AG10803 (cell line): Measurements from ENCODE around the gene DCAF17.
"Not testable (repeated sequence)": the region's sequence is repeated elsewhere in the genome, so short reads cannot be mapped to it uniquely, and the experiment has no call there.

ENCODE experiments used
- DNase-seq: peaks from one replicate; pipeline ENCODE4 v3.0.0; 2010; ENCODE audit warnings: low read depth
- H3K4me3 ChIP-seq: 2 replicates; pipeline ENCODE4 v1.5.1; 2011; ENCODE audit warnings: mild to moderate bottlenecking, low read length, control low read depth
- TF ChIP-seq, protein P1 (sequence below): conservative IDR thresholded peaks from 2 replicates; pipeline ENCODE4 v1.5.1; 2011; ENCODE audit warnings: mild to moderate bottlenecking, low read length, control low read depth, inconsistent platforms

The DCAF17 gene

DNA sequence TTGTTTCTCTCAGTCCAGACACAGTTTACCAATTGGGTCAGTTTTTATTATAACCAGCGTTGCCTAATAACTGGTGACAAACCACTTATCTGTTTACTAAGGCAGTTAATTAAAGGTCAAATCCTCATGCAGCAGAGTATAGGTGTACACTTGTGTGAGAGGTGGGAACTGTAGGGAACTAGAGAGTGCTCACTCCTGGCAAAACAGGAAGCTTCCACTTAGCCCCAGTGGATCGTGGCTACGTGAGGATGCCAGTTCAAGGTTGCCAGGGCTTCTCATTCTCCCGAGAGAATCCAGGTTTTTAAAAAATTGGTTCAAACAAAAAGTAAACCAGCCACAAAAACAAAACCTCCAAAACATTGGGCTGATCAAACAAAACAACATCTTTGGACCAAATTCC is 96.4 kb downstream of the DCAF17 start:
- no peak overlapping the region for H3K4me3 ChIP-seq
- no peak for DNase-seq
- TF ChIP-seq, protein P1, sequence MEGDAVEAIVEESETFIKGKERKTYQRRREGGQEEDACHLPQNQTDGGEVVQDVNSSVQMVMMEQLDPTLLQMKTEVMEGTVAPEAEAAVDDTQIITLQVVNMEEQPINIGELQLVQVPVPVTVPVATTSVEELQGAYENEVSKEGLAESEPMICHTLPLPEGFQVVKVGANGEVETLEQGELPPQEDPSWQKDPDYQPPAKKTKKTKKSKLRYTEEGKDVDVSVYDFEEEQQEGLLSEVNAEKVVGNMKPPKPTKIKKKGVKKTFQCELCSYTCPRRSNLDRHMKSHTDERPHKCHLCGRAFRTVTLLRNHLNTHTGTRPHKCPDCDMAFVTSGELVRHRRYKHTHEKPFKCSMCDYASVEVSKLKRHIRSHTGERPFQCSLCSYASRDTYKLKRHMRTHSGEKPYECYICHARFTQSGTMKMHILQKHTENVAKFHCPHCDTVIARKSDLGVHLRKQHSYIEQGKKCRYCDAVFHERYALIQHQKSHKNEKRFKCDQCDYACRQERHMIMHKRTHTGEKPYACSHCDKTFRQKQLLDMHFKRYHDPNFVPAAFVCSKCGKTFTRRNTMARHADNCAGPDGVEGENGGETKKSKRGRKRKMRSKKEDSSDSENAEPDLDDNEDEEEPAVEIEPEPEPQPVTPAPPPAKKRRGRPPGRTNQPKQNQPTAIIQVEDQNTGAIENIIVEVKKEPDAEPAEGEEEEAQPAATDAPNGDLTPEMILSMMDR: no peak

- H3K4me3 ChIP-seq, DNase-seq: not testable (repeated sequence)
Observed at GRCh38 chr2:171530859-171531258, 96.8 kb downstream of the DCAF17 start.

DNA sequence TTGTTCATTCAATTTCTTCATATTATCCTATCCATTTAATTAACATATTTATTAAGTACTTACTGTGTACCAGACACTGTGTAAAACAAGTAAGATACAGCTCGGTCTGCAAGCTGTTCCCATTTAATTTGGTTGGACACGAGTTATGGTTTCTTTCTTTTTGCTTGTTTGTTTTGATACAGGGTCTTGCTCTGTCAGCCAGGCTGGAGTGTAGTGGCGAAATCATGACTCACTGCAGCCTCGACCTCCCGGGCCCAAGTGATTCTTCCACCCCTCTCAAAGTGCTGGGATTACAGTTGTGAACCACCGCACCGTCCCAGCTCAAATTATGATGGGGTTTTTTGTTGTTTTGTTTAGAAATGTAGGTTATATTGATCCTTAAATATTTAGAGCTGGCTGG is 97.3 kb downstream of the DCAF17 start:
- peak overlapping the region; percentile 6; the same call in 1 of the 2 replicates for H3K4me3 ChIP-seq
- TF ChIP-seq, protein P1: no peak

DNA sequence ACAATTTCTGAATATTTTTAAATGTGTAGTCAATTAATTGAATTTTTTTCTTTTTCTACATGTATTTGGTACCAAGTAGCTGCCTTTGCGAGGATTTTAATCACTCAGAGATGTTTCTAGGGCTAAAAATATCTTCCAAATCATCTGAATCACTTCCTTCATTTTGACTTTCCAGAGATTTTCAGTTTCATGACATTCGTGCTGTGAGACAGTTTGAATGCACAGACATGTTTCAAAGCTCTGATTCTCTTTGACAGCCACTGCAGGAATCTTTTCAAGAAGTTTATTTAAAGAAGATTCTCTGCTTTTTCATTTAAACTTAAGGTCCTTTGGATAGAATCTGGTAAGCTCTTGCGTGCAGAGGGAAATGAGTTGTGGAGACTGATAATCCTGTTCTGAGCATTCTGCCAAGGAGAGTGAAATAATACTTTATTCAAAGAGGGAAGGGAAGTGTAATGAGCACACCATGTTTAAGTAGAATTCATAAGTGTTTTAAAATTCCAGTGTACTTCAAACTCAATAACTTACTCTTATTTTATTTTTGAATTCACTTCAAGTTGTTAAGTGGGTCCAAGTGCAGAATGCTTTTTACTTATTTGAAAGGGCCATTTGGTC is 97.9 kb downstream of the DCAF17 start:
- TF ChIP-seq, protein P1: no peak
- no peak for DNase-seq

More for the DNA sequence above, 97.3 kb downstream of the DCAF17 start:
- DNase-seq: peak; percentile 65

GRCh38 chr2:171533331-171533730 is 99.3 kb downstream of the DCAF17 start:
- DNase-seq: no peak
- no peak overlapping the region for H3K4me3 ChIP-seq
- TF ChIP-seq, protein P1: no peak

More for the DNA sequence above, 97.9 kb downstream of the DCAF17 start:
- H3K4me3 ChIP-seq: peak overlapping the region; percentile 6; the same call in 1 of the 2 replicates
